Measurements from ENCODE around the gene DGKG.
A peak's percentile ranks its signal among the peaks of the same experiment; 100 is the strongest.

The DGKG gene

DNA sequence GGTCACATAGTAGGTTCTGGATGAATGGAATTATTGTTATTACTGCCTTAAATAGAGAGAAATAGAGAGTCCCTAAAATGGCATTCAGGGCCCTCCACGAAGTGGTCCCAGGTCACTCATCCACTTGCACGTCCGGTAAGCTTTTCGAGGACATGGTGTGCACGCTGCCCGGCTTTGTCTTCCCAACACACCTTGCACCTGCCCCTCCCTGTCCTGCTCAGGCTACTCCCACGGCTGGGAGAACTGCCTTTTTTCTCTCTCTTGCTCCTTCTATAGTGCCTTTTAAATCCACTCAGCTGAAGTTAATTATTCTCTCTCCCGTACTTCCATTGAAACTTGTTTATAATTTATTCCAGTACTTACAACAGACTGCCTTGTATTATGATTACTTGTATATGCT is 5.6 kb upstream of the DGKG start:
- no peak for DNase-seq

DNA sequence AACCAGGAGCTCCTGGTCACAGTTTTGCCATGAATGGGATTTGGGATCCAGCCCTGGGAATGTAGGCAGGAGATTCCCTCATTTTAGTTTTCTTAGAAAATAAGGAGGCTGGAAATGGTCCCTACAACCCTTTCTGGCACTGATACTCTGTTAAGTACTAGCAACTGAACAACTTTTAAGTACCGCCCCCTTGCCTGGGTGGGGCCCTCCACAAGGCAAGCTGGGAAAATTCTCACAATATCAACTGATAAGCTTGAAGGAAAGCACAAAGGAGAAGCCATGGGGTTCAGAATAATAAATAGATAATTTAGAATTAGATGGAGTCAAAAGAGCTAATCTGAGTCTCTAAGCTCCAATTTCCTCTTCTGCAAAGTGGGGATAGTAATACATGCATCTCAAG is 4.2 kb upstream of the DGKG start:
- no peak for DNase-seq

DNA sequence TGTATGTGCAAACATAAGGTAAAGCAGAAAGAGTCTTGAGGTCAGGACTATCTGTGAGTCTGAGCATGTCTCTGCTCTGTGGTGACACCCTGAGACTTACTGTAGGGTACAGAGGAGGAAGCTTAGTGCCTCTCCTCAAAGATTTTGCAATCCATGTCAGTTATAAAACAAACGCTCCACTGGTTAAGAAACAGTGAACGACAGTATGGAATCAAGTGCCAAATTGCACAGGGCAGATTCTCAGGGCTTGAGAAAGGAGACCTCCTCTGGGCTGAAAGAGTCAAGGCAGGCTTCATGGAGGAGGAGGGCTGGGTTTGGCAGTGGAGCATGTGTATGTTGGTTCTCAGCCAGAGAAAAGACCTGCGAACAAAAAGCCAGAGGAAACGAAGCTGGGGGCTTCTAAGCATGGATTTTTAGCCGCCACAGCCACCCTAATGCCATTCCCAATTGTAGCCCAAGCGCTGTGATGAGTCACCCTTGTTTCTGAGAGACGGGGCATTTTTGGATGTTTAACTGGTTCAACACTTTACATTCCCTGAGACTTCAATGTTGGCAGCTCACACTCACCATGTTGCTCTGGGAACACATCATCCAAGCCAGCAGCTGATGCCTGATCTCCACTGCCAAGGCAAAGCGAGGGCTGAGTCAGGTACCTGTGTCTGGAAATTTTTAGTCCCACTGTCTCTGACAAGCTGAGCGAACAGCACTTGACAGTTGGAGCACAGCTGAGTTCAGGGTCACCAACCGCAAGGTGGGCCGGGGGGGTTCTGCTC is 3.4 kb upstream of the DGKG start:
- peak; percentile 77 for DNase-seq

DNA sequence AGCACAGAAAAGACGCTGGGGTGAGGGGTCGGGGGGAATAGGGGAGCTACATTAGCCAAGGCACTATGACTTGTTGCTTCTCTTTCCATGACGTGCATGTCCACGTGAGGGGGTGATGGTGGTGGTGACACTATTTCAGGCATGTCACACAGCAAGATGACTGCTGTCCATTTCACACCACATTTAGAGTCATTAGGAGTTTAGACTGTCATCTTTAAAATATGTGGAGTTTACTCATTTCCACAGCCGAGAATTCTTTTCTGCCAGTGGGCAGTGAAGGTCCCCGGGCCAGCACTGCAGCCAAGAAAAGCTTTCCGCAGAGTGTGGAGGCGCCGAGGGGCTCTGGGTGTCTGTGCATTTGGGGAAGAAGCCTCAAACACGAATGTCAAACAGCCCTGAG is 954 bp upstream of the DGKG start:
- DNase-seq, result no peak

DNA sequence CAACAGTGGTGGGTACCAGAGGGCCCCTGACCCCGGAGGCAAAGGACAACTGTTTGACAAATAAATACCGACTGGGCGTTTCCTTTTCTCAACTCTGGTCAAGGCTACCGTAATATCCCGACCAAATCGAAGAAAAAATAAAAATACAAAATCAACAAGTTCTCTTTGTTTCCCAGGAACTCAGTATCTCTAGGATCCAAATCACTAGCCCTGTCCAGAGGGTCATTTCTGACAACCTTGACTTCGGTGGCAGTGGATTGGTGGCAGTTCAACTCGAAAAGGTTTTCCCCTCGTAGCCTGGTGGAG is 456 bp upstream of the DGKG start:
- no peak for DNase-seq

DNA sequence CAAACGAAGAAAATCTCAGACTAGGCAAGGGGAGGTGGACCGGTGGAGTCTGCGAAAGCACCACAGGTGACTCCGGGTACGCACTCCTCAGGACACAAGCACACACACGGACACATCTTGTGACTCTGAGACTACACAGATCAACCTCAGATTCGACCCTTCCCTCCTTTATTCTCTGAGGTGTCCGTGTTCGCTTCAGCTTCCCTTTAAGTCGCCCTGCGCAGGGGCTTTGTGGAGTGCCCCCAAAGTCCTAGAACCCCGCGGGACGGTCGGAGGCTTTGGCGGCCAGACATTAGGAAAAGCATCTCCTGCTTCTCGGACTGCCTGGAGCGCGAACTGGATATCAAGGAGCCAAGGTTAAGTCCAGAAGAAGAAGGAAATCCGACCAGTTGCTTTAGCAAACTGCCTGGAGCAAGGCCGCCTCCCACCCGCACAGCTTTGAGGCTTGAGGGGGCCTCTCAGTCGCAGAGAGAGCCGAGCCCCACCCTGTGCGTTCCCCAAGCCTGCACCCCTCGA is 730 bp downstream of the DGKG start:
- no peak for DNase-seq

DNA sequence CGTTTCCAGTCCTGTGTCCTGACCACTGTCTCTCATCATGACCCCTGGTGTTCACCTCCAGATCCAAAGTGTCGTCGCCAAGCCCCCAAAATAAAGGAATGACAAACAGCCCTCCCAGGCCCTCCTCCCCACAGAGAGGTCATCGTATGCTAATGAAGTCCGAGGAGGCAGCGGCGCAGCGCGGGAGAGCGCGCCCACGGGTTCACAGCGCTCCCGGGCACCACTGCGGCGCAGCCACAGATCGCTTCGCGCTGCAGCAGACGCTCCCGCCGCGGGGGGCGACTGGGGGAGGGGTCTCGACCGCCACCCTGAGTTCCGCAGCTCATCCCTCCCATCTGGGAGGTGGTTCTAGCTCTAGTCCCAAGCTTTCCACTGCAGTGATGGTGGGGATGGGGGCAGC is 1.3 kb downstream of the DGKG start:
- DNase-seq, result peak; percentile 66

DNA sequence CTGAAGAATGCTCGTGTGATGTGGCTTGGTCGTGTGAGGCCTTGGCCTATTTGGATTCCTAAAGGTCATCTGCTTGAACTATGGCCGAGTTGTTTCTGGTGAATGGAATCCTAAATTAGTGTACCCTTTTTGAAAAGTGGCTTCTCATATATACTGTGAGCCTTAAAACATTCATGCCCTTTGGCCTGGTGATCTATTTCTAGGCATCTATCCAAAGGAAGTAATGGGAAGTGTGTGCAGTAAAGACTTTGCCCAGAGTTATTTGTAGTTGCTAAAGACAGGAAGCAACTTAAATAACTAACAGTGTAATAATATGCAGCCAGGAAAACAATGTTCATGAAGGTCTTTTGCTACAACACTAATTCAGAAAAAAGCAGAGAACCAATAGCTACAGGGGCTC is 3.0 kb downstream of the DGKG start:
- DNase-seq, result no peak

DNA sequence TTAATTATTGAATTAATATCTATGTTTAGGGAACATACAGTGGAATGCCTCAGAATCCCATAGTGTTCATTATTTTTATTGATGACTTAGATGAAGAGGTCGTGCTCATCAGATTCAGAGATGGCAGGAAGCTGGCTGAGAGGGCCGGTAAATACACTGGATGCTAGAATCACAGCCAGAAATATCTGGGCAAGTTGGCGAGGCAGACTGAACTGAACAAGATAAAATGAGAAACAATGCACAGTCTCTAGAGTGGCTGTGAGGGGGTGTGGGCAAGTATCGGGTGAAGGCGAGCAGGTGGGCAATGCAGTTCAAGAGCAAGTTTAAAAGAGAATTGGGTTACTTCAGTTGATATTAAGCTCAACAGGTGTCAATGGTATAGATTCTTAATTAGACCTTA is 5.9 kb downstream of the DGKG start:
- no peak for DNase-seq

DNA sequence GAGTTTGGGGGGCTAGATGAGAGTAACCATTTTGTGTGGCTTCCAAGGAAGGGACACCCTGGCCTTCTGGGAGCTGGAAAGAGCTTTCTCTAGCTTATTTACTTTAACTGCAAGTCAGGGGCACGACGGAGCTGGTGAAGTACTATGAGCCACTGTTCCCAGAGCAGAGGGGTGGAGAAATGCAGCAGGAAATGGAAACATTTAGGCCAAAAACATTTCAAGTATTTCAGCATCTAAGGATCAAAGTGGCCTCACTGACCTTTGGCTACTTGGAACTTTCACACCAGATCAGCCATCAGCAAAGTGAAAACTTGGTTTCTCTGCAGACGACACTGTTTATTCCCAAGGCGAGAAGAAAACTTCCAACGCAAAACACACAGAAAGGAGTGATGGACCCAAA is 7.9 kb downstream of the DGKG start:
- no peak for DNase-seq

DNA sequence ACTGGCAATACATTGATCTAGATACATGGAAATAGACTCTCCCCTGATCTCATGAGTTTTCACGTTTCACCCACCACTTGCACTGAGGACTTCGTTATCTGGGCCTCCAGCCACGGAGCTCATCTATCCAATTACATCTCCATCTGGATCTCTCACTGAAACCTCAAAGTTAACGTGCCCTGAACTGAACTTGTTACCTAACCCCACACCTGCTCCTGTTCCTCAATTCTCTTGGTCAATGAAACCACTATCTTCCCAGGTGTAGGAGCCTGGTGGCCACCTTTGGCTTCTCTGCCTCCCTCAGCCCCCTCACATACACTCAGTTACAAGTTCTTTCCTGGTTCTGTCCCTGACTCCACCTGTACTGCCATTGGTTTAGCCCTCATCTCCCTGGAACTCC is 9.7 kb downstream of the DGKG start:
- no peak for DNase-seq

DNA sequence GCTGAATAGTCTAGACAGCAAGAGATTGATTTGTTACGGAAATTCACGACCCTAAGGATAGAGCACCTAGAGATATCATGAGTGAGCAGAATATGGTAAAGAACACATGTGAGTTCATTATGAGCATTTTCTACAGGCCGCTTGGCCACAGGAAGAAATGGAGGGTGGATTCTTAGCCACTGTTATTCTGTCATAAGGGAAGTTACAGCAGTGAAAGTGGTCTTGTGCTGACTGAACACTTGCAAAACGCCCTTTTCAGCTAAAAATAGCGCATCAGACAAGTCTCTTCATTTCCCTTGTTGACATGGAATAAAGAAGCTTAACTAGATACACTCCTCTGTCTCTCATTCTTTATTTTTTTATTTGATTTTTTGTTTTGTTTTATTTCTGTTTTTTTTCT is 19.8 kb downstream of the DGKG start:
- DNase-seq, result no peak

DNA sequence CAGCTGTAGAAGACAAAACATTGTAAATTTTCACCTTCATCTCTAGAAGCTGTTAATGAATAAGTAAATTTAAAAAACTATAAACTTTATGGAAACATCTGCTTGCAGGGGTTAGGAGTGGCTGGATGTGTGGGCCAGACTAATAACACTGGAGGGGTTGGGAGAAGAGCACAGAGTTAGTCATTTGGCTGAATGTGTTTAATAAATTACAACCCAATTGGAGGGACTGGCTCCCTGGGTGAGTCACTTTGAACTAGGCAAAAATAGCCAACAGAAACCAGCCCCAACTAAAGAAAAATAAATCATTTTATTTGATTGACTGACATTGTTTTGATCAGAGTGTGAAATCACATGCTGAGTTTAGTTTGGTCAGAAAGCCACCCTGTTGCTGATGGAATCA is 21.8 kb downstream of the DGKG start:
- no peak for DNase-seq

DNA sequence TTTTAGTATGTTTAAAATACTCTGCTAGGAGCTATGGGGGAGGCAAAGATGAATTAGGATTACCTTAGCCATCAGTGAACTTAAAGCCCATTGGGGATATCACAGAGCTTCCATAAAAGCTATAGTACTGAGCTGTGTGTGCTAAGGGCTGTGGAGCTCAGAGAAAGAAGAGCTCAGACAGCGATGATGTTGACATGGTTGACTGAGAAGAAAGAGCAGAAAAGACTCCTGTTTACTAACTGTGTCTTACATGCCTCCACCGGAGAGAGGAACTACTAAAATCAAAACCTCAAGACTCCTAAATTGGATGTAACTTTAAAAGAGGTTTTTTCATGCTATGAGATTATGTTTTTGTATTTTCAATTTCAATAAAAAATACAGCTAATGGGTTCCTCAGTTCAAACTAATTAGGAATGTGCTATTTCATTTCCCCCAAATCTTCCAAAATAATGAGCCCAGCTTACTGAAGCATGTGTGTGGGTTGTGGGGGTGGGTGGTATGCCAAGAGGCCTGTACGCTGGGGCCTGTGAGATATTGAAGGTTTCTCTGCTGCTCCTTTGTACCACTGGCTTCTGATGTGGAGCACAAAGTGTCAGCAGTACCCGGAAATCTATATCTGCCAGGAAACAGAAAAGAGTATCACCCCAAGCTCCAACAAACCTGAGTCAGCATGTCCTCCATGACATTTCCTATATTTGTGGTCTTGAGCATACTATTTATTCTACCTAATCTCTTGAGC is 22.7 kb downstream of the DGKG start:
- DNase-seq, result no peak

DNA sequence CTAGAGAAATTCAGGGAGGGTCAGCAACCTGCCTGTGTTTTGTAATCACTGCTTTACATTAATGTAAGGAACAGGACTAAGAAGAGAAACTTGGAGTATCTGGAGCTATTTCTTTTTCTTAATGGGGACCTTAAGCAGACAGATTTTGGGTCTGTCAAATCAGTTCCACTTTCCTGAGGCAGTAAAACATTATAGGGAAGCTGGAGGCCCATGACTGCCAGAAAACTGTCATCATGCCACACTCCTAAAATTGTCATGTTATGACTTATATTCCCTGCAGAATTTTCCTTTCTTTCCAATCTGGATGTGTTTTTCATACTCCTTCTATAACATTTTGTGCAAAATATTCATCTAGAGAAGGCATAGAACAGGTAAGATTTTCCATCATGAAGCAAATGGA is 28.8 kb downstream of the DGKG start:
- DNase-seq, result no peak

DNA sequence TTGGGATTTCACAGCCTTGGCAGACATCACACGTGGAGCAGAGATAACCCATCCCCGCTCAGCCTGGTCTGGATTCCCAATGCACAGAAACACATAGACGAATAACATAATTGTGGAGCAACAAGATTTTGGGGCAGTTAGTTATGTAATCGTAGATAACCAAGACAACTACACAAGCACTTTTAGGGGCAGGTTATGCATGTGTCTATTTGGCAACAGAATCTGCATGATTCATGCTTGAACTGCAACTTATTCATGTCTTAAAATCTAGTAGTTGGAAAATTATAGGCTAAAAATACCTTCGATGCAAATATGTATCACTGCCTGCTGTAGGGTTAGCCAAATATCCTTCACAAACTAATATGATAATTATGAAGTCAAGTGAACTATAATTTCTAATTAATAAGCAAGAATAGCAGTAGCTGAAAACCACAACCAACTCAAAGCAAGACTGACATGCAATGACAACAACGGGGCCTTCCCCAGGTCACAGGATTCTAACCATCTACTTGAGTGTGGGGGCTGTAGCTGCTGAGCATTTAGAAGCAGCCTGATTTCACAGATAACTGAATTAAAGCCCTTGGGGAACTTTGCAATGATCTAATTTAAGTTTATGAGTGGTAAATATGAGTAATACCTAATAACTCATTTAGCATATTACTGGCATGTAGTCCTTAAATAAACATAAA is 31.1 kb downstream of the DGKG start:
- DNase-seq, result no peak

DNA sequence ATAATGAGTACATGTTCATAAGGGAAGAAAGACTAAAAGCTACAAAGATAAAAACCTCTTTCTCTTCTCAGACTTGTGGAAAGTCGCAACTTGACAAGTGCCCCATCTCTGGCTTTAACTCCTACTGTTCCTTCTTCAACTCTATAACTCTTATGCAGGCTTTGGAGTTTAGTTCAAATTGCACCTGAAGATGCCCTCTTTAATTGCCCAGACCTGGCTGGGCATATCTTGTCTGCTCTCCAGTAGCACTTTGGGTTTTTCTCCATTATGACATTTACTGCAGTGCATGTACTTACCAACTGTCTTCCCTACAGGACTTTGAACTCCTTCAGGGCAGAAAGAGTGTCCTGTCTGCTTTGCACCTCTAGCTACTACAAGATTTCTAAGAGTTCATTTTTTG is 32.4 kb downstream of the DGKG start:
- no peak for DNase-seq

DNA sequence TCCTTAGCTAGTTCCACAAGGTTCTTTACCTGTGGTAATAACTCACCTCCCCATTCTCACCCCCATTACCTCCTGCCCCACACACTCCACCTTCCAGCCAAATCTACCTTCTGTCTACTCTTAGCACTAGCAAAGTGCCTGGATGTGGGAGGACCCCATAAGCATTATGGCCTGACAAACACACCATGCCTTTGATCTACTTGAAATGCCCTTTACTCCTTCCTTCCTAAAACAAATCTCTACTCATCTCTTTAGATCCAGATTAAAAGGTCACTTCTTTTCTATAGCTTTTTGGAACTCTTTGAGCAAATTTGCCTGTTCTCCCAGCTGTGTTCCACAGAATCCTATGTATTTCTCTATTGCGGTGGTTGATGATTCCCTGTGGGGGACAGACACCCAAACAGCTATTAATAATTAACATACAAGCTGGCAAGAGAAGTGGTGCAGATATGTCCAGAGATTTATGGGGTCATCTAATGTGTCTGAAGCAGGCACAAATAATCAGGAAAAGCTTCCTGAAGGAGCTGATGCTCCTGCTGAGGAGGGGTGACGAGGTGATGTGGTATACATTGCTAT is 34.0 kb downstream of the DGKG start:
- DNase-seq, result no peak

DNA sequence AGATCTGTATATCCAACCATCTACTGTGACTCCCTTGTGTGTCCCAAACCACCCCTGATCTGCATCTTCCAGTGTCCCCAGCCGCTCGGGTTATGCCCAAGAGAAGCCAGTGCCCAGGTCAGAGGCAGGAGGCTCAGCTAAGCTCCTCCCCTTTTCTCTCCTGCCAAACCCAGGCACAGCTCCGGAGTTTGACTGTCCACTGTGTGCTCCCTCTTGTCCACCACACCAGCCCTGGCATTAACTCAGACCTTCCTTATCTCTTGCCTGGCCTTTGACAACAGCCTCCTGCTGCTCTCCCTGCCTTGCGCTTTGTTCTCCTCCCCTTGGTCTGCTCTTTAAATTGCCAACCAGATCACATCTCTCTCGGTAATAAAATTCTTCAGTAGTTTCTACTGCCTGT is 39.3 kb downstream of the DGKG start:
- no peak for DNase-seq

DNA sequence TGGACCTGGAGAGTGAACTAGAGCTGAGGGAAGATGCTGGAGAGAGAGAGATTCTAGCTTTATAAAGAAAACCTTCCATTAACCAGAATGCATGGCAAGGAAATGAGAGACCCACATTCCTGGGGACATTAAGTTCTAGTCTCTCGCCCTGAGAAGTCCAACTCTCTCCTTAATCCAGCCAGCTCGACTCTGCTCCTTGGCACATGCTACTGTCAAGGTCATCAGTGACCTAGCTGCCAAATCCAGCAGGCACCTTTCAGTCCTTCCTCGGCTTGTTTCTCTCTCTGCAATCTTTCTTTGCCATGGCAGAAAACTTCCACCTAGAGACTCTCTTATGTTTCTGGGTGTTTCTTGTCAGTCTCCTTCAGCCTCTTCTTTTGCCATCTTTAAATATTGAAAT is 40.3 kb downstream of the DGKG start:
- DNase-seq, result no peak

DNA sequence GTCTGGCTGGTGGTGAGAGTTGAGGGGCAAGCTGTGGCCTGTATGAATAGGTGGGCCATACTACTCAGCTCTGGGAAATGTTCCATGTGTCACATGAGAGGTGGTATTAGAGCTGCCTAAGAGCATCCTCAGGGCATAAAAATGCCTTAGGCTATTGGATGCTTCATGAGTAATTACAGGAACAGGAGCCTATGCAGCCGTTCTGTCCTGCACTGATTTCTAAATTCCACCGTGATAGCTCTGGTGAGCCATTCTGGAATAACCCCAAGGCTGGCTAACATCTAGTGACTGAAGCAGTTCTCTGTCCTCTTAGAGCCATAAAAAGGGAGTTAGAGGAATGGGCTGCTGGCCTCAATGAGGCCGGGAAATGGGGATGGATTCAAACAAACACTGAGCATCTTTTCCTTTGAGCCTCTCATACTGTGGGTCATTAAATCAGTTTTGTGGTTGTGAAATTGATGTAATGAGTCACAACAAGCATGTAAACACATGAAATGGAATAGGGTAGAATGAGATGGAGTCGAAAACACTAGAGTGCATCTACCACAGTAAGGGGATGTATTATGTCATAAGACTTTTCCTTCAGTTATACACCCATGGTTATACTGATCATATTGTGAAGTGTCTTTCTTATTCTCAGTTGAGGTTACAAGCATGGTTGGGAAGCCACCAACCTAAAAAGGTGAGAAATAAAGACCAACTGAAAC is 41.0 kb downstream of the DGKG start:
- DNase-seq, result peak; percentile 20

DNA sequence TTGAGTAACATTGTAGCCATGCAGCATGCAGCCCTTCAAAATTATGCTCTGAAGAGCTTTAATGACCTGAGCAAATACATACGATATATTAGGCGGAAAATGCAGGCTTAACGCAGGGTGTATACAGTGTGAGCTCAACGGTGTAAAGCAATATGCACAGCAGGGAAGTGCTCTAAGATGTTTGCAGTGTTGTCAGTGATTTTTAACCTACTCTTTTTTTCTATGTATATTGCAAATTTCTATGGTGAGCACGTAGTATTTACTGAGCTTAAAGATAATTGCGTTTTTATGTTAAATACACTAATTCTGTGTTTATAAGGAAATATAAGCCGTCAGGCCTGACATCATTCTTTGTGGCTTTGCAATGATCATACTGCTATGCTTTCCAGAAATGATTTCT is 42.1 kb downstream of the DGKG start:
- no peak for DNase-seq

DNA sequence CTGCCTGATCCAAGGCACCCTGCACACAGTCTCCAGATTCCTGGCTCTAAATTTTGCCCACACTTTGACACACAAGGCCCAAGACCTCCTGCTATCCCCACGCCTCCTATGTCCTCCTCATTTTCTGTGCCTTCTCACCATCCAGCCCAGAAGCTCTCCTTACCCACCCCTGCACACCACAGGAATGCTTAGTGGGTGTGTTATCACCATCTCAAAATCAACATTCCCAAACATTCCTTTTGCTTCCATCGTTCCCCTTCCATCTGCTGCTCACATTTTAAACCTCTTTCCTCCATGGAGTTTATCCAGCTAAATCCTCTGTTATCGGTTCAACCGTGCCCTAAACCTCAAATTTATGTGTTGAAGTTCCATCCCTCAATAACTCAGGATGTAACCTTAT is 43.9 kb downstream of the DGKG start:
- no peak for DNase-seq
